ENCODE data around the gene STAU1. TPM values are rescaled to one million over a fixed set of nuclear protein-coding genes. Genes with fewer than 3 reads are reported as not detected.
A peak's percentile ranks its signal among the peaks of the same experiment; 100 is the strongest.
"Not testable (repeated sequence)": the region's sequence is repeated elsewhere in the genome, so short reads cannot be mapped to it uniquely, and the experiment has no call there.

STAU1 gene
- total and polyA plus RNA-seq, 2 of the 13 experiments (the other 11 are each of a cell fraction or from before 2014, with no cell fraction given): 119 to 133 TPM

DNA sequence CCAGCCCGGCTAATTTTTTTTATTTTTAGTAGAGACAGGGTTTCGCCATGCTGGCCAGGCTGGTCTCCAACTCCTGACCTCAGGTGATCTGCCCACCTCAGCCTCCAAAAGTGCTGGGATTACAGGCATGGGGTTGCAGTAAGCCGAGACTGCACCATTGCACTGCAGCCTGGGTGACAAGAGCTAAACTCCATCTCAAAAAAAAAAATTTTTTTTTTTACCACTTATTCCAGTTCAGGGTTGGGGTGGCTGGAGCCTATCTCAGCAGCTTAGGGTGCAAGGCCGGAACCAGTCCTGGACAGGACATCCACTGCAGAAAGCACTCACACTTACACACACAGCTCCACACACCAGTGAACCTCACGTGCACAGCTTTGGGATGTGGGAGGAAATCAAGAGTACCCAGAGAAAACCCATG is 4.0 kb downstream of the STAU1 start (continued):
- TF ChIP-seq ZNF251 (CRISPR knock-in tag; IDR thresholded peaks at IDR 0.05) (0 out of 2 replicates have a peak, but pooled peaks have one; percentile 64), MAZ (CRISPR knock-in tag; IDR thresholded peaks at IDR 0.05; ENCODE audit: low read depth) (0 out of 2 replicates have a peak, but pooled peaks have one; percentile 29), ZMYM4 (CRISPR knock-in tag; IDR thresholded peaks at IDR 0.05) (0 out of 2 replicates have a peak, but pooled peaks have one; percentile 28), ZNF510 (CRISPR knock-in tag; IDR thresholded peaks at IDR 0.05; ENCODE audit: low read depth) (peak; percentile 56; the same call in 1 of the 2 replicates), PAF1 (CRISPR knock-in tag; IDR thresholded peaks at IDR 0.05) (peak; percentile 64; the same call in 1 of the 2 replicates), SIN3A (IDR thresholded peaks at IDR 0.05; ENCODE audit: borderline replicate concordance, low read depth, low read length) (0 out of 2 replicates have a peak, but pooled peaks have one; percentile 4), CAMTA2 (CRISPR knock-in tag; IDR thresholded peaks at IDR 0.05; ENCODE audit: borderline replicate concordance) (peak; percentile 71; the same call in 1 of the 2 replicates), ZNF687 (CRISPR knock-in tag; IDR thresholded peaks at IDR 0.05) (peak; percentile 23; the same call in 1 of the 2 replicates), ZNF362 (CRISPR knock-in tag; IDR thresholded peaks at IDR 0.05; ENCODE audit: borderline replicate concordance) (peak; percentile 62; the same call in 1 of the 2 replicates), BORCS8-MEF2B (CRISPR knock-in tag; IDR thresholded peaks at IDR 0.05) (0 out of 2 replicates have a peak, but pooled peaks have one; percentile 43), SNAI1 (CRISPR knock-in tag; IDR thresholded peaks at IDR 0.05; ENCODE audit: borderline replicate concordance) (0 out of 2 replicates have a peak, but pooled peaks have one; percentile 64), MEIS1 (CRISPR knock-in tag; IDR thresholded peaks at IDR 0.05; ENCODE audit: borderline replicate concordance) (peak; percentile 72), ZBTB38 (CRISPR knock-in tag; IDR thresholded peaks at IDR 0.05) (peak; percentile 28; the same call in 1 of the 2 replicates), KLF16 (CRISPR knock-in tag; IDR thresholded peaks at IDR 0.05) (0 out of 4 replicates have a peak, but pooled peaks of 1 of the 2 experiments have one; percentile 10)
- not testable (repeated sequence) for TF ChIP-seq MAZ (IDR thresholded peaks at IDR 0.05; ENCODE audit: borderline replicate concordance, low read depth, low read length)
- TF ChIP-seq, protein P1, sequence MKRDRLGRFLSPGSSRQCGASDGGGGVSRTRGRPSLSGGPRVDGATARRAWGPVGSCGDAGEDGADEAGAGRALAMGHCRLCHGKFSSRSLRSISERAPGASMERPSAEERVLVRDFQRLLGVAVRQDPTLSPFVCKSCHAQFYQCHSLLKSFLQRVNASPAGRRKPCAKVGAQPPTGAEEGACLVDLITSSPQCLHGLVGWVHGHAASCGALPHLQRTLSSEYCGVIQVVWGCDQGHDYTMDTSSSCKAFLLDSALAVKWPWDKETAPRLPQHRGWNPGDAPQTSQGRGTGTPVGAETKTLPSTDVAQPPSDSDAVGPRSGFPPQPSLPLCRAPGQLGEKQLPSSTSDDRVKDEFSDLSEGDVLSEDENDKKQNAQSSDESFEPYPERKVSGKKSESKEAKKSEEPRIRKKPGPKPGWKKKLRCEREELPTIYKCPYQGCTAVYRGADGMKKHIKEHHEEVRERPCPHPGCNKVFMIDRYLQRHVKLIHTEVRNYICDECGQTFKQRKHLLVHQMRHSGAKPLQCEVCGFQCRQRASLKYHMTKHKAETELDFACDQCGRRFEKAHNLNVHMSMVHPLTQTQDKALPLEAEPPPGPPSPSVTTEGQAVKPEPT (CRISPR knock-in tag; IDR thresholded peaks at IDR 0.05; ENCODE audit: low read depth): peak; percentile 78
